GM12891 (cell line): Measurements from ENCODE around the gene UBE2K.
"Not testable (repeated sequence)": the region's sequence is repeated elsewhere in the genome, so short reads cannot be mapped to it uniquely, and the experiment has no call there.

Experiments
- PAX5 ChIP-seq: IDR thresholded peaks from 2 replicates; pipeline ENCODE4 v1.6.1; 2011; ENCODE audit warnings: low read length, moderate library complexity, mild to moderate bottlenecking; ENCODE audit not compliant: insufficient read depth, severe bottlenecking
- POLR2A ChIP-seq: IDR thresholded peaks from 2 replicates; pipeline ENCODE4 v1.6.1; 2011; ENCODE audit warnings: low read depth, low read length, control low read depth
- POLR2AphosphoS5 ChIP-seq: IDR thresholded peaks from 2 replicates; pipeline ENCODE4 v1.6.1; 2011; ENCODE audit warnings: low read depth, low read length, control low read depth
- SPI1 ChIP-seq: IDR thresholded peaks from 2 replicates; pipeline ENCODE4 v1.6.1; 2011; ENCODE audit warnings: low read depth, low read length, control low read depth
- TAF1 ChIP-seq: IDR thresholded peaks from 2 replicates; pipeline ENCODE4 v1.6.1; 2011; ENCODE audit warnings: low read depth, low read length, control low read depth

DNA sequence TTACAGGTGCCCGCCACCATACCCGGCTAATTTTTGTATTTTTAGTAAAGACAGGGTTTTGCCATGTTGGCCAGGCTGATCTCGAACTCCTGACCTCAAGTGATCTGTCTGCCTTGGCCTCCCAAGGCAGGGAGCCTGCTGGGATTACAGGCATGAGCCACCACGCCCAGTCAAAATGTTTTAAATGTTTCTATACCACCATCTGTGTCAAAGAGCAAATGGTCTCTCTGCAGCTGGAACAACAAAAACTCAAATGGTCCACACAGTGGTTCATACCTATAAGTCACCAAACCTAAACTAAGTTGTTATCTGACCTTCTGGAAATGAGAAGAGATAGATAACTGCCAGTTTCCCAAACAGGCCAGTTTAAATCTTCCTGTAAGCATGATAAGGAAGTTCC, 46.4 kb upstream of the UBE2K start:
- not testable (repeated sequence) for TF ChIP-seq POLR2A, POLR2AphosphoS5, SPI1, PAX5, TAF1
